GM20431 (cell line): ENCODE data around the gene TWSG1.

Source experiments
- in situ Hi-C: fragments of 300-500 bp; cut with MseI, MboI; formaldehyde crosslinking; loops from one replicate; pipeline ENCODE4 v1.15.0; 2020; ENCODE audit warnings: low sequenced_read_pairs; ENCODE audit not compliant: unreplicated experiment

TWSG1 gene

DNA sequence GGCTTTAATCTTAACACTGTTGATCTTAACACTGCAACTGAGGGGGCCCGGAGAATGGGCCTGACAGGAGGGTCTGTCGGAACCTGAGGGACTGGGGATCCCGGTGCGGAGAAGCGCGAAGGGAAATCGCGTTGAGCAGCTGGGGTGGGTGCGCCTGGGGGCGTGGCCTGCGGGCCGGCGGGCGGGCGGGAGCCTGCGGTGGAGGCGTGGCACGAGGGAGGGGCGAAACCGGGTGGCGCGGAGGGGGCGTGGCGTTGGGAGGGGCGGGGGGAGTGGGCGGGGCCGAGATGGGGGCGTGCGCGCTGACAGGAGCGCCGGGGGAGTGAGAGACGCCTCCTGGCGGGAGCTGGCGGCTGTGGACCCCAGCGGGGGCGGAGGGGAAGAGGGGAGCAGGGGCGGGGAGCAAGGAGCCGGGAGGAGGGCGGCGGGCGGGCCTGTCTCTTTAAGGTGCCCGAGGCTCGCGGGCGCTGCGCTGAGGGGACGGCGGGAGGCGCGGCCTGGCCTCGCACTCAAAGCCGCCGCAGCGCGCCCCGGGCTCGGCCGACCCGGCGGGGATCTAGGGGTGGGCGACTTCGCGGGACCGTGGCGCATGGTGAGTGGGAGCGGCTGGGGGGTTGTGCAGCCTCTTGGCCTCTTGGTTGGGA lies at the start of gene TWSG1:
TWSG1 (plus strand) TSS at position 445 of the 644 bp plus-strand sequence. CDS start 2,457 bp downstream, outside the sequence.
- in situ Hi-C loops: no loop called here

GRCh38 chr18:9285604-9286003 lies 49.0 kb upstream of the TWSG1 start:
- in situ Hi-C loops: no loop called here

- in situ Hi-C loops: no loop called here
Observed at GRCh38 chr18:9287036-9287435, 47.5 kb upstream of the TWSG1 start.

DNA sequence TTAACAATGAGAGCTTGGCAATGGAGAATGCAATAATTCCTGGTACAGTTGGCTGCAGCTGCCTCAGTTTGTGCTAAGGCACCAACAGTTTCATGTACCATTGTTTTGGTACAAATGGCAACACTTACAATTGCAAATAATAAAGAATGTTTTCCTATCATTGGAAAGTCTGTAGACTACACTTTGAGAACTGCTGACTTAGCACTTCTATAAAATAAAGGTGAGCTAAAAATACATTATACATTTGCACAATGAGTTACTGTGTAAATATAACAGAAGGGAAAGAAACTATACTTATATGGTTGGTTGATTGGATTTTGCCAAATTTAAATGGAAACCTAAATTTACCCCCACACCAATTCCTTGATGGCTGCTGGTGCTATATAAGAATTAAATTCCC lies 44.9 kb upstream of the TWSG1 start:
- in situ Hi-C loops: no loop called here

DNA sequence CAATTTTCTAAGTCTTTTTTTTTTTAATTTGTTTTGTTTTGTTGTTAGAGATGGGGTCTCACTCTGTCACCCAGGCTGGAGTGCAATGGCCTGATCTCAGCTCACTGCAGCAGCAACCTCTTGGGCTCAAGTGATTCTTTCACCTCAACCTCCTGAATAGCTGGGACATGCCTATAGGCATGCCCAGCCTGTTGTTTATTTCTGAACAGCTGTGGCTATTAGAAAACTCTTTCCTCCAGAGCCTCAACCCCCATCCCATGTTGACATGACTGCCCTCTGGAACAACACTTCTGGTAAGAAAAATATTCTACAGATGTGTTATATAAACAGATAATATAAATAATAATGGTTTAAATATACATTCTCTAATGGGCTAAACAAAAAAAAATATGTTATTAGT lies 44.4 kb upstream of the TWSG1 start:
- in situ Hi-C loops: no loop called here

DNA sequence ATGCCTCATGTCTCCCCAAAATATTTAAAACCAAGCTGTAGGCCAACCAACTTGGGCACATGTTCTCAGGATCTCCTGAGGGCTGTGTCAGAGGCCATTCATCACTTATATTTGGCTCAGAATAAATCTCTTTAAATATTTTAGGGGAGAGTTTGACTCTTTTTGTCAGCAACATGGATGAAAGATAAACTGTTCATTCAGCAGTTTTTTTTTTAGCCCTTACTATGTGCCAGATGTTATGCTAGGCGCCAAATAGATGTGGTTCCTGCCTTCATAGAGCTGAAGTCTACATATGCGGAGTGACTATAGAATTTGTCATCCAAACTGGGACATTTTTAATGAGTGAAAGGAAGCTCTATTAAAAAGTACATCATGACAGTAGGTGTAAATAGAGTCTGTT lies 42.5 kb upstream of the TWSG1 start:
- in situ Hi-C loops: no loop called here

- in situ Hi-C loops: no loop called here
Observed at GRCh38 chr18:9293948-9294347, 40.6 kb upstream of the TWSG1 start.

DNA sequence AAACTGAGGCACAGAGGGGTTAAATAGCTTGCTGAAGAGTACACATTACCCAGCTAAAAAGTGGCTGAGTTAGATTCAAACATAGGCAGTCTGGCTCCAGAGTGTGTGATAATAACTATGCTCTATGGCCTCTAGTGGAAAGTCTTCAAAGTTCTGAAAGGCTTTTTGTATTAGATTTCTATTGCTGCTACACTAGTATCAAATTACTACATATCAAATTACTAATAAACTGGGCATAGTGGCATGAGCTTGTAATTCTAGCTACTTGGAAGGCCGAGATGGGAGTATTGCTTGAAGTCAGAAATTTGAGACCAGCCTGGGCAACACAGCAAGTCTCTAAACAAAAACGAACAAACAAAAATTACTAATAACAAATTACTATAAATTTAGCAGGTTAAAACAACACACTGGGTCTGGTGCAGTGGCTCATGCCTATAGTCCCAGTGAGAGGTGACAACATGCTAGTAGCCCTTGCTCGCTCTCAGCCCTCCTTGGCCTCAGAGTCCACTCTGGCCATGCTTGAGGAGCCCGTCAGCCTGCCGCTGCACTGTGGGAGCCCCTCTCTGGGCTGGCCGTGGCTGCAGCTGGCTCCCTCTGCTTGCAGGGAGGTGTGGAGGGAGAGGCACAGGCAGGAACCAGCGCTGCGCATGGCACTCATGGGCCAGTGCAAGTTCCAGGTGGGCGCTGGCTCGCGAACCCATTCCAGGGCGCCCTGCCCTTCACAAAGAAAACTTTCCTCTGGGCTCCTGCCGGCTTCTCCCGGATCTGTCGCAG lies 38.2 kb upstream of the TWSG1 start:
- in situ Hi-C loops: no loop called here

DNA sequence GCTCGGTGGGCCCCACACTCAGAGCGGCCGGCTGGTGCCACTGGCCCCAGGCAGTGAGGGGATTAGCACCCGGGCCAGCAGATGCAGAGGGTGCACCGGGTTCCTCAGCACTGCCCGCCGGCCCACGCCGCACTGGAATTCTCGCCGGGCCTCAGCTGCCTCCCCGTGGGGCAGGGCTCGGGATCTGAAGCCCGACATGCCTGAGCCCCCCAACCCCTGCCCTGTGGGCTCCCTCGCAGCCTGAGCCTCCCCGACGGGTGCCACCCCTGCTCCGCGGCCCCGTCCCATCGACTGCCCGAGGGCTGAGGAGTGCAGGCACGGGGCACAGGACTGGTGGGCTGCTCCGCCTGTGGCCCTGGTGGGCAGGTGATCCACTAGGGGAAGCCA lies 37.6 kb upstream of the TWSG1 start:
- in situ Hi-C loops: no loop called here

- in situ Hi-C loops: no loop called here
Observed at GRCh38 chr18:9304388-9305070, 30.0 kb upstream of the TWSG1 start.

DNA sequence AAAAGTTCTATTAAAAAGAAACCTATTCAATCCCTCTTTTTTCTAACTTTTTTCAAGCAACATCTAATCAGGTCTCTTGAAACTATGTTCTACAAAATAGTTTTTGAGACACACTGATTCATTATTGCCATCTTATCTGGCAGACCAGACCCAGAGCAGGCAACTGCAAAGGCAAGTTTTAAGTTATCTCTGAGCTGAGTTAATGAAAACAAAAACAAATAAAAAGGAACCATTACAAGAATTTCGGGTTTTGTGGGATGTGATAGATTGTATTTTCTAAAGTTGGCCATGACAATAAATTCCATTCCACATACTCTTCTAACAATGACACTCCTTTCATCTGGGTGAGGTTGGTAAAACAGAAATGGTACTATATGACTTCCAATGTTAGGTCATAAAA lies 15.2 kb upstream of the TWSG1 start:
- in situ Hi-C loops: no loop called here

GRCh38 chr18:9321017-9321452 lies 13.5 kb upstream of the TWSG1 start:
- in situ Hi-C loops: no loop called here

GRCh38 chr18:9321736-9322135 lies 12.8 kb upstream of the TWSG1 start:
- in situ Hi-C loops: no loop called here

GRCh38 chr18:9322744-9323143 lies 11.8 kb upstream of the TWSG1 start:
- in situ Hi-C loops: no loop called here

DNA sequence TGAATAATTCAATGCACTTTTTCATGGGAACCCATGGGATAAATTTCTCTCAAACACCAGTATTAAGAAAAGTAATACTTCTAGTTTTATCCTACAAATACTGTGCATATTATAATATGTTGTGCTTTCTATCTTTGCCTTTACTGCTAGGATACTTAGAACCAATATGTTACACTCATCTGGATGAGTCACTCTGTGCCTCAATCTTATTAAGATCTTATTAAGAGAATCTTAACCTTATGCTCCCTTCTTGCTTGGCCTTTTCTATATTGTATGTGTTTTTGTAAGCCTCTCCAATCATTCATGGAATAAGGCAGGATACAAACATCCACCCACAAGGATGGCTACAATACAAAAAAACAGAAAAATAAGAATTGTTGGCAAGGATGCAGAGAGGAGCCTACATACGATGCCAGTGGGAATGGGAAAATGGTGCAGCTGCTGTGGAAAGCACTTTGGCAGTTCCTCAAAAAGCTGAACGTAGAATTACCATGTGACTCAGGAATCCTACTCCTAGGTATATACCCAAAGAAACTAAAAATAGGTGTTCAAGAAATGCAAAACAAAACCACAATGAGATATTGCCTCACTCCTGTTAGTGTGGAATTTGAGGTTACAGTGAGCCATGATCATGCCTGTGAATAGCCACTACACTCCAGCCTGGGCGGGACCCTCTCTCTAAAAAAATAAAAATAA lies 10.7 kb upstream of the TWSG1 start:
- in situ Hi-C loops: no loop called here

GRCh38 chr18:9325716-9326115 lies 8.9 kb upstream of the TWSG1 start:
- in situ Hi-C loops: no loop called here

- in situ Hi-C loops: no loop called here
Observed at GRCh38 chr18:9328776-9329175, 5.8 kb upstream of the TWSG1 start.

GRCh38 chr18:9329471-9329870 lies 5.1 kb upstream of the TWSG1 start:
- in situ Hi-C loops: no loop called here

DNA sequence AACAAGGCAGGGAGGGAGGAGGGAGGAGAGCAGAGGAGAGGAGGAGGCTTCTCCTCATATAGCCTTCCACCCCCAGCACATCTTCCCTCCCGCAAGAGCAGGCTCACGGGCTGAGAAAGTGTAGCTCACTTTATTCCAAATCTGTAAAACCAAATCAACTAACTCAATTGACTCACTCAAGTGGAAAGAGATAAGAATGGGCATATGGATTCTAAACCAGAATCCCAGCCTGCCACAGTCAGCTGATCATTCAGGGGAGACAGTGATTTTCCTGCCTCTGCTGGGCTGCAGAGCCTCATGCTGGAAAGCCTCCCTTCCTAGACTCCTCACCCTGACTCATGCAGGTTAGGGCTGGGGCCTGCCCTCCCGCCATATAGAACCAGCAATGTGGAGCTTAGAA lies 4.2 kb upstream of the TWSG1 start:
- in situ Hi-C loops: no loop called here

DNA sequence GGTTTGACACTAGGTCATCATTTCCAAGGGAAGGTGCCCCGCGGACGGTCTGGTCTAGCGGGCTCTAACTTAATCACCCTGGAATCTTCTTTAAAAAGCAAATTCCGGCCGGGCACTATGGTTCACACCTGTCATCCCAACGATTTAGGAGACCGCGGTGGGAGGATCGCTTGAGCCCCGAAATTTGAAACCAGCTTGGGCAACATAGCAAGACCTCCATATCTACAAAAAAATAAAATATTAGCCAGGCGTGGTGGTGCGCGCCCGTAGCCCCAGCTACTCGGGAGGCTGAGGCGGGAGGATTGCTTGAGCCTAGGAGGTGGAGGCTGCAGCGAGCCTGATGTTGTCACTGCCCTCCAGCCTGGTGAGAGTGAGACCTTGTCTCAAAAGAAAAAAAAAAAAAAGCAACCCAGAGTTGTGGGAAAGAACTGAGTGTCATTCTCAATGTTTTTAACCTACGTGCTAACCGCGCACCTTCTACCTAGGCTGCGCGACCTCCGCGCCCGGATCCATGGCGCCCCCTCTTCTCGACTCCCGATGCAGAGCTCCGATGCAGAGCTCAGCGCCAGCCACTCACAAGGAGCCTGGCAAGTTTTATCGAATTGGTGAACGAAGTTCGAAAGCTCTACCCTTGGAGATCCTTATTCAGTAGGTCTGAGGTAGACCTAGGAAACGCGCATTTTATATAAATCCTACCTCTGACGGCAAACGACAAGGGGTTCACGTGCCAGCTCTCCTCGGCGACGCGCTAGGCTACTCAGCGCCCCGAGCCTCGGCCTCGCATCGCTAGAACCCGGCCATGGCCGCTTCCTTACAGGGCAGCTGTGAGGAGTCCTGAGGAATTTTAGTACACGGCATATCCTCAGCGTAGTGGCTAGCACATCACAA lies 888 bp upstream of the TWSG1 start:
- in situ Hi-C loops: no loop called here
